ENCODE results near the gene UBE2QL1. TPM values are rescaled to one million over a fixed set of nuclear protein-coding genes. Genes with fewer than 3 reads are reported as not detected.

The UBE2QL1 gene
- total RNA-seq, 1 experiment from 2014 or later, result 0.50 TPM

GRCh38 chr5:6539060-6539459 lies 90.4 kb downstream of the UBE2QL1 start:
- H3K36me3 Mint-ChIP-seq, result no peaks in the 10 kb centered on the region
- no peak for DNase-seq (ENCODE audit: low spot score)
- H3K4me3 Mint-ChIP-seq, result no peak overlapping the region
- TF ChIP-seq NR2C2 (CRISPR knock-in tag; IDR thresholded peaks at IDR 0.05) (no peak), ELF4 (CRISPR knock-in tag; IDR thresholded peaks at IDR 0.05; ENCODE audit: low read depth) (no peak), ZNF281 (CRISPR knock-in tag; IDR thresholded peaks at IDR 0.05) (no peak), ZNF512 (CRISPR knock-in tag; IDR thresholded peaks at IDR 0.05; ENCODE audit: borderline replicate concordance) (no peak), ZSCAN18 (CRISPR knock-in tag; IDR thresholded peaks at IDR 0.05) (no peak), OVOL2 (CRISPR knock-in tag; IDR thresholded peaks at IDR 0.05; ENCODE audit: borderline replicate concordance) (no peak), AR (CRISPR knock-in tag; IDR thresholded peaks at IDR 0.05) (no peak), FOXJ3 (CRISPR knock-in tag; IDR thresholded peaks at IDR 0.05; ENCODE audit: borderline replicate concordance) (no peak), RORB (CRISPR knock-in tag; IDR thresholded peaks at IDR 0.05) (no peak), TEAD4 (CRISPR knock-in tag; IDR thresholded peaks at IDR 0.05) (no peak), MYBL2 (CRISPR knock-in tag; IDR thresholded peaks at IDR 0.05) (no peak), FOXP4 (CRISPR knock-in tag; IDR thresholded peaks at IDR 0.05) (no peak), NR1H2 (CRISPR knock-in tag; IDR thresholded peaks at IDR 0.05) (no peak), ZNF317 (CRISPR knock-in tag; IDR thresholded peaks at IDR 0.05; ENCODE audit: borderline replicate concordance, low read depth) (no peak), ATF1 (CRISPR knock-in tag; IDR thresholded peaks at IDR 0.05) (no peak), AFF4 (CRISPR knock-in tag; IDR thresholded peaks at IDR 0.05; ENCODE audit: borderline replicate concordance) (no peak), SOX15 (CRISPR knock-in tag; IDR thresholded peaks at IDR 0.05) (no peak)
- H3K4me1 Mint-ChIP-seq, result no peaks in the 10 kb centered on the region
- H3K27ac Mint-ChIP-seq, result no peak overlapping the region
- peaks cover 6% of the 10 kb centered on the region for H3K9me3 Mint-ChIP-seq
- CTCF ChIA-PET, result no interaction called here
- ATAC-seq, result no peak
- peaks cover 7% of the 10 kb centered on the region for H3K27me3 Mint-ChIP-seq (ENCODE audit: low read depth)
- POLR2A ChIA-PET, result interaction anchor here (0.6 kb wide), 1 partner anchor 50 kb away, joined by 3 read pairs; no protein-coding TSS in a partner anchor

All from WTC11 (cell line).